HG03378 (cell line): ENCODE results near the gene SNRK.

ENCODE experiments used
- ATAC-seq: cut with Tn5 transposase; IDR thresholded peaks from one replicate; pipeline ENCODE4 v1.9.1; 2021; ENCODE audit warnings: mild to moderate bottlenecking, moderate library complexity; ENCODE audit not compliant: unreplicated experiment

SNRK gene

GRCh38 chr3:43270078-43270477 is 16.3 kb upstream of the SNRK start:
- no peak for ATAC-seq

GRCh38 chr3:43273416-43273815 is 12.9 kb upstream of the SNRK start:
- no peak for ATAC-seq

- ATAC-seq: no peak
These were observed 7.3 kb upstream of the SNRK start for GRCh38 chr3:43279082-43279481.

- ATAC-seq: no peak
These were observed 6.8 kb upstream of the SNRK start for GRCh38 chr3:43279532-43279931.

GRCh38 chr3:43281020-43281419 is 5.3 kb upstream of the SNRK start:
- no peak for ATAC-seq

GRCh38 chr3:43284171-43284570 is 2.2 kb upstream of the SNRK start:
- ATAC-seq: no peak

- ATAC-seq: no peak
These were observed 696 bp upstream of the SNRK start for GRCh38 chr3:43285644-43286043.

GRCh38 chr3:43286841-43287499 is 630 bp downstream of the SNRK start:
- ATAC-seq: no peak

- no peak for ATAC-seq
These were observed 1.1 kb downstream of the SNRK start for GRCh38 chr3:43287500-43287873.

GRCh38 chr3:43288366-43288765 is 2.0 kb downstream of the SNRK start:
- ATAC-seq: peak; percentile 60

GRCh38 chr3:43288850-43289249 is 2.5 kb downstream of the SNRK start:
- ATAC-seq: no peak

GRCh38 chr3:43289401-43289800 is 3.1 kb downstream of the SNRK start:
- no peak for ATAC-seq

GRCh38 chr3:43289841-43290470 is 3.6 kb downstream of the SNRK start:
- no peak for ATAC-seq

- no peak for ATAC-seq
These were observed 4.6 kb downstream of the SNRK start for GRCh38 chr3:43290956-43291355.

GRCh38 chr3:43291546-43291945 is 5.2 kb downstream of the SNRK start:
- no peak for ATAC-seq

GRCh38 chr3:43294975-43295374 is 8.6 kb downstream of the SNRK start:
- ATAC-seq: no peak

GRCh38 chr3:43296565-43296964 is 10.2 kb downstream of the SNRK start:
- ATAC-seq: peak; percentile 88

GRCh38 chr3:43298292-43298691 is 12.0 kb downstream of the SNRK start:
- no peak for ATAC-seq

- no peak for ATAC-seq
These were observed 12.4 kb downstream of the SNRK start for GRCh38 chr3:43298761-43299160.

GRCh38 chr3:43302116-43302880 is 16.0 kb downstream of the SNRK start:
- no peak for ATAC-seq

- ATAC-seq: no peak
These were observed 17.8 kb downstream of the SNRK start for GRCh38 chr3:43304126-43304525.

GRCh38 chr3:43307226-43307625 is 20.9 kb downstream of the SNRK start:
- no peak for ATAC-seq
